PC-9 (cell line): ENCODE results near the gene CEP83. TPM values are rescaled to one million over a fixed set of nuclear protein-coding genes. Genes with fewer than 3 reads are reported as not detected.

ENCODE experiments used
- BruUV-seq: library from RNA; stranded (reverse); fragments of 400-500 nt; replicated peaks from 2 replicates; lab custom pipeline; 2021; lab: Mats Ljungman, UMichigan
- CTCF ChIA-PET: fragments of 300-600 bp; sonication (Branson Sonifier 250); formaldehyde crosslinking; loops from one replicate; lab custom pipeline; 2022; ENCODE audit warnings: antibody characterized with exemption; lab: Charles Lee
- POLR2A ChIA-PET: fragments of 300-600 bp; sonication (Branson Sonifier 250); formaldehyde crosslinking; loops from one replicate; lab custom pipeline; 2022; ENCODE audit warnings: antibody characterized with exemption; ENCODE audit not compliant: unreplicated experiment; lab: Charles Lee
- DNase-seq, 2 experiments: peaks; one replicate each; pipeline versions ENCODE4 v3.0.0 to v3.0.0-alpha.2; 2015 to 2022; ENCODE audit warnings: mixed read lengths in 1 of 2
- H2AFZ ChIP-seq: fragments of 200-600 bp; sonication (generic); 2 replicates; pipeline ENCODE4 v1.8.1; 2017; ENCODE audit warnings: antibody characterized with exemption
- H3F3A ChIP-seq: fragments of 200-600 bp; sonication (generic); 2 replicates; pipeline ENCODE4 v1.8.1; 2017; ENCODE audit warnings: antibody characterized with exemption, mild to moderate bottlenecking, low read depth; ENCODE audit not compliant: insufficient read depth
- H3K27ac ChIP-seq: fragments of 200-600 bp; sonication (generic); 2 replicates; pipeline ENCODE4 v1.6.1; 2016; ENCODE audit warnings: mixed run types
- H3K27me3 ChIP-seq: fragments of 200-600 bp; sonication (generic); 2 replicates; pipeline ENCODE4 v1.6.1; 2016; ENCODE audit warnings: low read depth, mixed run types; ENCODE audit not compliant: insufficient read depth
- H3K36me3 ChIP-seq: fragments of 200-600 bp; sonication (generic); 2 replicates; pipeline ENCODE4 v1.6.1; 2016; ENCODE audit warnings: low read depth, mixed run types
- H3K4me1 ChIP-seq: fragments of 200-600 bp; sonication (generic); replicated peaks from 2 replicates; pipeline ENCODE4 v1.6.1; 2016; ENCODE audit warnings: mixed run types; ENCODE audit not compliant: insufficient read depth
- H3K4me2 ChIP-seq: fragments of 200-600 bp; sonication (generic); 2 replicates; pipeline ENCODE4 v1.6.1; 2017; ENCODE audit warnings: mixed run types
- H3K4me3 ChIP-seq: fragments of 200-600 bp; sonication (generic); 2 replicates; pipeline ENCODE4 v1.6.1; 2016; ENCODE audit warnings: mixed run types
- H3K79me2 ChIP-seq: fragments of 200-600 bp; sonication (generic); 2 replicates; pipeline ENCODE4 v1.6.1; 2017; ENCODE audit warnings: low read depth, mixed run types
- H3K9me2 ChIP-seq: fragments of 200-600 bp; sonication (generic); 2 replicates; pipeline ENCODE4 v1.8.1; 2017; ENCODE audit warnings: mild to moderate bottlenecking; ENCODE audit not compliant: insufficient read depth
- H3K9me3 ChIP-seq: fragments of 200-600 bp; sonication (generic); 2 replicates; pipeline ENCODE4 v1.8.1; 2016; ENCODE audit warnings: low read depth; ENCODE audit not compliant: insufficient read depth
- H4K20me1 ChIP-seq: fragments of 200-600 bp; sonication (generic); 2 replicates; pipeline ENCODE4 v1.8.1; 2017; ENCODE audit not compliant: insufficient read depth
- EZH2 ChIP-seq: fragments of 200-600 bp; sonication (generic); IDR thresholded peaks from 2 replicates; pipeline ENCODE4 v1.8.0; 2017; ENCODE audit warnings: antibody characterized with exemption, low read depth
- intact Hi-C: fragments of 100-400 bp; cut with micrococcal nuclease; formaldehyde crosslinking; loops from one replicate; pipeline ENCODE4 v1.10.0; 2022; ENCODE audit not compliant: unreplicated experiment
- total RNA-seq: library from RNA; stranded (reverse); gene quantifications from 2 replicates; pipeline ENCODE4 v1.2.3, GENCODE V29; 2021
- TF ChIP-seq, protein P1 (sequence below): fragments of 200-600 bp; sonication (generic); conservative IDR thresholded peaks from 2 replicates; pipeline ENCODE4 v1.6.1; 2017; ENCODE audit warnings: mixed run types, antibody characterized with exemption, mild to moderate bottlenecking, moderate library complexity

The CEP83 gene
- total RNA-seq, 1 experiment from 2014 or later, result 19.6 TPM

DNA sequence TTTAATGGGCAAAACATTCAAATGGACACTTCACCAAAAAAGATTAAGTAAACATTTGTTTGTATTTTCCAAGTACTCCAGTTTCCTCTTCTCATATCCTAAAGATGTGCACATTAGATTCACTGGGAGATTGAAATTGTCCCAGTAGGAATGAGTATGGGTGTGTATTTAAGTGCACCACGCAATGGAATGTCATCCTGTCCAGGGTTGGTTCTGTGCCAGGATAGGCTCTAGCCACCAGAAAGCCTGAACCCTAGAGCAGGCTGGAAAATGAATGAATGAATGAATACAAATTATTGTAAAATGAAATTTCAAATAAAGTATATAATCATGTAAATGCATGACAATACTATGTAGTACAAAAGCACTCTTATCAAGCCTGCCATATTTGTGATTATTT is 14.0 kb downstream of the CEP83 start:
- no peak overlapping the region for H3K4me2 ChIP-seq
- H2AFZ ChIP-seq, result no peak overlapping the region
- peaks cover 5% of the 10 kb centered on the region; the same call in 1 of the 2 replicates for H3K9me3 ChIP-seq
- H3K27ac ChIP-seq, result no peak overlapping the region
- intact Hi-C loops, result no loop called here
- CTCF ChIA-PET, result no interaction called here
- no peak overlapping the region for H3K4me3 ChIP-seq
- H3K4me1 ChIP-seq, result no peaks in the 10 kb centered on the region
- H3K9me2 ChIP-seq, result no peaks in the 10 kb centered on the region
- H3F3A ChIP-seq, result no peaks in the 10 kb centered on the region; the same call in 1 of the 2 replicates
- H4K20me1 ChIP-seq, result no peaks in the 10 kb centered on the region; the same call in 1 of the 2 replicates
- POLR2A ChIA-PET, result no interaction called here
- H3K79me2 ChIP-seq, result peaks cover 60% of the 10 kb centered on the region
- no peaks in the 10 kb centered on the region for H3K27me3 ChIP-seq
- no TSS peak for BruUV-seq
- TF ChIP-seq, protein P1, sequence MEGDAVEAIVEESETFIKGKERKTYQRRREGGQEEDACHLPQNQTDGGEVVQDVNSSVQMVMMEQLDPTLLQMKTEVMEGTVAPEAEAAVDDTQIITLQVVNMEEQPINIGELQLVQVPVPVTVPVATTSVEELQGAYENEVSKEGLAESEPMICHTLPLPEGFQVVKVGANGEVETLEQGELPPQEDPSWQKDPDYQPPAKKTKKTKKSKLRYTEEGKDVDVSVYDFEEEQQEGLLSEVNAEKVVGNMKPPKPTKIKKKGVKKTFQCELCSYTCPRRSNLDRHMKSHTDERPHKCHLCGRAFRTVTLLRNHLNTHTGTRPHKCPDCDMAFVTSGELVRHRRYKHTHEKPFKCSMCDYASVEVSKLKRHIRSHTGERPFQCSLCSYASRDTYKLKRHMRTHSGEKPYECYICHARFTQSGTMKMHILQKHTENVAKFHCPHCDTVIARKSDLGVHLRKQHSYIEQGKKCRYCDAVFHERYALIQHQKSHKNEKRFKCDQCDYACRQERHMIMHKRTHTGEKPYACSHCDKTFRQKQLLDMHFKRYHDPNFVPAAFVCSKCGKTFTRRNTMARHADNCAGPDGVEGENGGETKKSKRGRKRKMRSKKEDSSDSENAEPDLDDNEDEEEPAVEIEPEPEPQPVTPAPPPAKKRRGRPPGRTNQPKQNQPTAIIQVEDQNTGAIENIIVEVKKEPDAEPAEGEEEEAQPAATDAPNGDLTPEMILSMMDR, result no peak
- TF ChIP-seq EZH2, result no peak
- H3K36me3 ChIP-seq, result no peaks in the 10 kb centered on the region
- DNase-seq, result no peak

DNA sequence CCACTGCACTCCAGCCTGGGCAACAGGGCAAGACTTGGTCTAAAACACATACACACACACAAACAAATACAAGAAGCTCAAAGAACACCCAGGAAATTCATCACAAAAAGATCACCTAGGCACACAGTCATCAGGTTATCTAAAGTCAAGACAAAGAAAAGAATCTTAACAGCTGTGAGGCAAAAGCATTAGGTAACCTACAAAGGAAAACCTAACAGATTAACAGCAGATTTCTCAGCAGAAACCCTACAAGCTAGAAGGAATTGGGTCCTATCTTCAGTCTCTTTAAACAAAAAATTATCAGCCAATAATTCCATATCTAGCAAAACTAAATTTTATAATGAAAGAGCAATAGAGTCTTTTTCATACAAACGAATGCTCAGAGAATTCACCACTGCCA is 22.4 kb downstream of the CEP83 start:
- intact Hi-C loops, result no loop called here
- Histone ChIP-seq H3F3A (no peaks in the 10 kb centered on the region), H3K27me3 (no peaks in the 10 kb centered on the region), H3K36me3 (no peaks in the 10 kb centered on the region), H4K20me1 (no peaks in the 10 kb centered on the region), H3K27ac (no peak overlapping the region), H3K4me2 (no peak overlapping the region), H3K9me2 (no peaks in the 10 kb centered on the region), H3K79me2 (peaks cover 42% of the 10 kb centered on the region), H3K4me3 (no peak overlapping the region), H2AFZ (no peak overlapping the region), H3K9me3 (peaks cover 5% of the 10 kb centered on the region; the same call in 1 of the 2 replicates), H3K4me1 (no peaks in the 10 kb centered on the region)
- CTCF ChIA-PET, result no interaction called here
- DNase-seq, result no peak
- no TSS peak for BruUV-seq
- TF ChIP-seq EZH2, result no peak
- TF ChIP-seq, protein P1, result no peak
- POLR2A ChIA-PET, result no interaction called here

DNA sequence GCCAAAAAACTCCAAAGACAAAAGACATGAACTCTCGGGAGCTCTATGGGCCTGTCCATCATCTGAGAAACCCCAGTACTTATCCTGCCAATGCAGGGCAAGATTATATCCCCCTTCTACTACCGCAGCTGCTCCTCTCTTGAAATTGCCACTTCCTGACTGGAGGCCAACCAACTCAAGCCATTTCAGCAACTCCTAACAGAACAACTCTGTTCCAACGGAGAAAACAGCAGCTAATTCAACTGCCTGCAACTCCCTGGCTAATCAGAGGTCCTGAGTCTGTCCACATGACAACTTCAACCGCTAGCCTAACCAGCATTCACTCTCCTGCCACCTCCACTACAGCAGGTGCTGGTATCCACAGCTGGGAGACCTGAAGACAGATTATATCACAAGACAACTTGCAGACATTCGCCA is 24.1 kb downstream of the CEP83 start:
- no peaks in the 10 kb centered on the region for H3K36me3 ChIP-seq
- intact Hi-C loops, result no loop called here
- H3K27me3 ChIP-seq, result no peaks in the 10 kb centered on the region
- POLR2A ChIA-PET, result no interaction called here
- peaks cover 36% of the 10 kb centered on the region for H3K79me2 ChIP-seq
- H3K9me3 ChIP-seq, result peaks cover 13% of the 10 kb centered on the region
- H3F3A ChIP-seq, result no peaks in the 10 kb centered on the region
- H4K20me1 ChIP-seq, result no peaks in the 10 kb centered on the region
- no peaks in the 10 kb centered on the region for H3K4me1 ChIP-seq
- CTCF ChIA-PET, result no interaction called here
- H3K4me3 ChIP-seq, result no peak overlapping the region
- H3K27ac ChIP-seq, result no peak overlapping the region
- TF ChIP-seq, protein P1, result no peak
- no peak for TF ChIP-seq EZH2
- no peaks in the 10 kb centered on the region for H3K9me2 ChIP-seq
- H2AFZ ChIP-seq, result no peak overlapping the region
- H3K4me2 ChIP-seq, result no peak overlapping the region
- no TSS peak for BruUV-seq
- DNase-seq, result no peak
